Hematopoietic multipotent progenitor cell treated with erythropoietin and hydrocortisone succinate and interleukin-3 and kit ligand, for 6 days (in vitro differentiated cells): ENCODE data around the gene POLR1H.
"Not testable (repeated sequence)": the region's sequence is repeated elsewhere in the genome, so short reads cannot be mapped to it uniquely, and the experiment has no call there.

Experiments
- DNase-seq: peaks from one replicate; pipeline ENCODE4 v3.0.0-alpha.2; 2015

Gene POLR1H, protein sequence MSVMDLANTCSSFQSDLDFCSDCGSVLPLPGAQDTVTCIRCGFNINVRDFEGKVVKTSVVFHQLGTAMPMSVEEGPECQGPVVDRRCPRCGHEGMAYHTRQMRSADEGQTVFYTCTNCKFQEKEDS

DNA sequence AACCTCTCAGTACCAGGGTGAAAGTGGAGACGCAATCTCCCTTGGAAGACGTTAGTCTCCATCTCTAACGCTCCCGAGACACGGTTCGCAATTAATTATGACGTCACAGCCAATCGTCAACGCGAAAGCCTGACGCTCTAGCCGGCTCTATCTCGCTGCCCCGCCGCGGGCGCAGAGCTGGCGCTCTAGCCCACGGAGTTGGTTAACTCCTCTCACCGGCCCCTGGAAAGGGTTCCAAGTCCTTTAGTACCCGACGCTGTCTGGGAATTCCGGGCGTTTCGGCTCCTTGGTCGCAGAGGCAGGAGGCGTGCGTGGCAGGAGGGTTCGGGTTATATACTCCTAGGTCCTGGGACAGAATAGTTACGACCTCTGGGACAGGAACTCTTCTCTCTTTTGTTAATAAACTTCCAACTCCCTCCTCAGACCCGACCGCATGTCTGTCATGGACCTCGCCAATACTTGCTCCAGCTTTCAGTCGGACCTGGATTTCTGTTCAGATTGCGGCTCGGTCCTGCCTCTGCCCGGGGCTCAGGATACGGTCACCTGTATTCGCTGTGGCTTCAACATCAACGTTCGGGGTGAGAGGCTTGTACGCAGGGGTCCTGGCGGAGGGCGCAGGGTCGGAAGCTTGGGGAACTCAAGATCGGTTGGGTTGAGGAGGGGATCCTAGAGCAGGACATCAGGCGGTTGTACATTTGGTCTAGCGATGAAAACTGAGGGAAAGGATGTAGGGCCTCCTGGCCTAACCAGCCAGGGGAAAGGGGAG, at the start of gene POLR1H:
TSS of gene POLR1H (plus strand) at position 174 of the 766 bp plus-strand sequence. CDS start at position 434, 260 bp downstream.
- DNase-seq = peak; percentile 99

DNA sequence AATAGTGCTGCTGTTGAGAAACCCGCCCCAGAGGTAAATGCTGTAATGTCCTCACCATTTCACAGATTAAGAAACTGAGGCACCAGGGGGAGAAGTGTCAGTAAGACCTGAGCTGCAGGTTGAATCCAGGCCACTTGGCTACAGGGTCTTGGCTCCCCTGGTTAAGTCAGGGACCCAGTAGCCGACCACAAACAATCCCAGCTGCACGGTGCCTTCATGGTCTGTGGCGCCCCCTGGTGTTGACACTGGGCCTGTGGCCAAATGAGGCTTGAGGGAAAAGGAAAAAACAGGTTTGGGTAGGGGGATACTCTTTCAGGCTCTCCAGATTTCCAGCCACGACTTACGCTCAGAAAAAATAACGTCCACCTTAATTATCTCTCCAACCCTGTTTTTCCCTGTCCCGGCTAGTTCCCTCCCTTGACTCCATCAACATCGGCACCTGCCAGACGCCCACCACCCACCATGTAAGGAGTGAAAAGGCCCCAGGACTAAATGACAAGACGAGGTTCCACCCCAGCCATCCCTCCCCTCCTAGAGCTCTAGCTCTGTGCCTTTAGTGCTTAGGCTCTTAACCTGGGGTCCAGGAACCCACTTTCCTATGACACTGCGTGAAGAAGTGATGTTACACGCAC, 47.7 kb upstream of the POLR1H start:
- DNase-seq = peak; percentile 33

DNA sequence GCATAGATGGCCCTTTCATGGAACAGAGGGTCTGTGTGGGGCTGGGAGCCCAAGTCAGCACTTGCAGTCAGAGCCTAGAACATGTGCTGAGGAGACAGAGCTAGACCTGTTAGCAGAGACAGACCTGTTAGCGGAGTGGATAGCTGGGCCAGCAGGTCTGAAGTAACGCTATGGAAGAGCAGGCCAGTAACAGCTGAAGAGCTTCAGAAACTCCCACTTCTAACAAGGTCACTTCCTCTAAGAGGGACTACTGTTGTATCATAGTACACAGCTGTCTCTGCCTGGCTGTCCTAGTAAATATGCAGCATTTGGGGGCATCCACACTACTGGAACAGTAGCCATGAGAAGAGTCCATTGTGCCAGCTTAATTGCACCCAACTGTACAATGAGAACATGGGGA, 41.2 kb upstream of the POLR1H start:
- no peak for DNase-seq

DNA sequence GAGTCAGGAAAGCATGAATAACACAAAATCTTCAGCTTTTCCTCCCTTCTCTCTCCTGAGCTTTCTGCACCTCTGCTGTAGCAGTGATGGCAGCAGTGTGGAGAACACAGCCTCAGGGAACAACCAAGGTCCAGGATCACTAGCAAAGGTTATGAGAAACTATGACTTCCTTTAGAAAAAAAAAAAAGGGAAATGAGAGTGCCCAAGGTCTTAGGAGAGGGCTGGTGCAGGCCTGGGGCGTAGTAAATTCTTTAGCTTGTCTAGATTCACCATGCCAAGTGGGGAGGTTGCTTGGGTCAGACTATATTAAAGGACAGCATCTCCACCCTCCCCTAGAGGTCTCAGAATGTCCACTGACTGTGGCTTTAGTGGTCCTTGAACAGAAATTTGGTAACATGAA, 40.4 kb upstream of the POLR1H start:
- DNase-seq = no peak

GRCh38 chr6:30022189-30022588, 38.9 kb upstream of the POLR1H start:
- no peak for DNase-seq

GRCh38 chr6:30022712-30023111, 38.4 kb upstream of the POLR1H start:
- not testable (repeated sequence) for DNase-seq

DNA sequence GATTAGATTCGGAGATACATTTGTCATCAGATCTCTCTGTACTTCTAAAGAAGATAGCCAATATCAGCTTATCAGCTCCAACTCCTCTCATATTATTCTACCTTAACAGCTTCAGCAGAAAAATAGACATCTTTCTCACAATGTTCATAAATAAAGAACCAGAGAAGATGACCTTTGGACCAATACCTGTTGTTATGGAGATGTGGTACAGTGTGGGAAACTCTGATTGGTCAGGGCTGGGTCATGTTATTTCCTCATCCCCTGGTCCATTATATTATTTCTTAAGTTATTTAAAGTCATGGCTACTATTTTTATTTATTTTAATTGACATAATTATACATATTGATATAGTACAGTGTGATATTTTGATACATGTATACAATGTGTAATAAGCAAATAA, 35.9 kb upstream of the POLR1H start:
- DNase-seq = no peak

DNA sequence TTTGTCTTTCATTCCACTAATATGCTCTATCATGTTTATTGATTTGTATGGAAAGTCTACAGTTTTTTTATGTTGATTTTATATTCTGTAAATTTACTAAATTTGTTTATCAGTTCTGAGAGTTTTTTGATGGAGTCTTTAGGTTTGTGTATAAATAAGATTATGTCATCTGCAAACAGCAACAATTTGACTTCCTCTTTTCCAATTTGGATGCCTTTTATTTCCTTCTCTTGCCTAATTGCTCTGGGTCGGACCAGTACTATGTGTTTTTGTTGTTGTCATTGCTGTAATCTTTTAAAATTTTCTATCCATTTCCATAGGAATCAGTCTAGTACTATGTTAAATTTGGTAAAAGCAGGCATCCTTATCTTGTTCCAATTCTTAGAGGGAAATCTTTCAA, 31.5 kb upstream of the POLR1H start:
- no peak for DNase-seq

- DNase-seq = no peak
These were observed 29.7 kb upstream of the POLR1H start for GRCh38 chr6:30031381-30031780.

- DNase-seq = peak; percentile 5
These were observed 27.6 kb upstream of the POLR1H start for GRCh38 chr6:30033440-30033839.

DNA sequence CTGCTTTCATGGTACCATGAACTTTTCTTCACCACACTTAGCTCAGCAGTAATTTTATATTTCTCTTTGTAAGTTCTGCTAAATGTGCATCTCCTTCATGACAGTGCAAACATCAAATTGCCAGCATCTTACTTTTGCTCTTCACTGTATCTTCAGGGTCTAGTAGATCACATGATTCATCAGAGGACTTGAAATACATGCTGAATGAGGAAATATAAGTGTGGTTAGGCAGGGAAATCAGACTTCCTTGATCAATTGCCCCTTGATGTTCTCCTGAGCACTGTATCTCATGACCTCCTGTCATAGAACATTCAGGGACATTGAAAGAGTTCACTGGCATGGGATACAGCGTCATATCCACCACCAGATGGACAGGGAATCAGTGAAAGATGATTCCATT, 25.3 kb upstream of the POLR1H start:
- DNase-seq = no peak

GRCh38 chr6:30037182-30037788, 23.8 kb upstream of the POLR1H start:
- peak; percentile 66 for DNase-seq

GRCh38 chr6:30041221-30041620, 19.8 kb upstream of the POLR1H start:
- DNase-seq = no peak

GRCh38 chr6:30041821-30042220, 19.2 kb upstream of the POLR1H start:
- DNase-seq = no peak

GRCh38 chr6:30042476-30042875, 18.6 kb upstream of the POLR1H start:
- DNase-seq = no peak

DNA sequence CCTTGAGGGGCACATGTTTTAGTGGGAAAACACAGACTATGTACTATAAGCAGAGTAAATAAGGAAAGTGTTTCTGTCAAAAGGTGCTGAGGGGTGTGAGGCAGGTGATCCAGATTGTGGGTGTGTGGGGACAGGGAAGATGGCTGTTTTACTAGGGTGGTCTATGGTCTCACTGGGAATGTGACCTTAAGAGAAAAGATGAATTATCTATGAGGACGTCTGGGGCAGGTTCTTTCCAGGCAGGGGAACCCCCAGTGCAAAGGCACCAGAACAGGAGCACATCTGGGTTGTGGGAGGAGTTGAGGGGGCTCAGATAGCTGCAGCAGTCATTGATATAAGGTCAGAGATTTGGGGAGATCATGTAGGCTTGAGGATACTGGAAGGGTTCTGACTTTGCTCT, 18.2 kb upstream of the POLR1H start:
- no peak for DNase-seq

- DNase-seq = no peak
These were observed 17.3 kb upstream of the POLR1H start for GRCh38 chr6:30043744-30044143.

GRCh38 chr6:30044630-30045029, 16.4 kb upstream of the POLR1H start:
- DNase-seq = no peak

DNA sequence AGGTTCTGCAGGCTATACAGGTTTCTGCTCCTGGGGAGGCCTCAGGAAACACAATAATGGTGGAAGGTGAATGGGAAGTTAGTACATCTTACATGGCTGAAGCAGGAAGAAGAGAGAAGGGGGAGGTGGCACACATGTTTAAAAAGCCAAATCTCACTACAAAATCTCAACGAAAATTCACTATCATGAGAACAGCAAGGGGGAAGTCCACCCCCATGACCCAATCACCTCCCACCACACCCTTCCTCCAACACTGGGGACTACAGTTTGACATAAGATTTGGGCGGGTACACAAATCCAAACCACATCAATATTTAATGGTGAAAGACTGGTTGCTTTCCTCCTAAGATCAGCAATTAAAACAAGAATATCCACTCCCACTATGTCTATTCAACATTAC, 13.8 kb upstream of the POLR1H start:
- peak; percentile 16 for DNase-seq

DNA sequence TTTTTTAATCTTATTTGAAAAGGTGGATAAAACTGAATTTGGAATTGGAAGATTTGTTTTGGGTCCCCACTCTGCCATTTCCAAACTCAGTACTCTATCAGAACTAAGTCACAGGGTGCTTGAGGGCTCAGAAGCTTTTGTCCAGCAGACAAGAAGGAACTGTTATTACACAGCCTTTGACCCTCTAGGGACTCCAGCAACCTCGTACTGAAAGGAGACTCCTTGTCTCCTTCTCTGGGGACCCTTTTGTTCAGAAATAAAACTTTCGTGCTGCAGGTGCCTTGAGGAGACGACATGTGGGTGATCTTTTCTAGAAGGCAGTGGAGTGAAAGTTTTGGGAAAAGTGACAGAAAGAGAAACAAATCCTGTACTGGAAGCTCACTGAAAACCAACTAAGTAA, 7.4 kb upstream of the POLR1H start:
- DNase-seq = no peak

GRCh38 chr6:30055513-30055912, 5.6 kb upstream of the POLR1H start:
- DNase-seq = no peak

DNA sequence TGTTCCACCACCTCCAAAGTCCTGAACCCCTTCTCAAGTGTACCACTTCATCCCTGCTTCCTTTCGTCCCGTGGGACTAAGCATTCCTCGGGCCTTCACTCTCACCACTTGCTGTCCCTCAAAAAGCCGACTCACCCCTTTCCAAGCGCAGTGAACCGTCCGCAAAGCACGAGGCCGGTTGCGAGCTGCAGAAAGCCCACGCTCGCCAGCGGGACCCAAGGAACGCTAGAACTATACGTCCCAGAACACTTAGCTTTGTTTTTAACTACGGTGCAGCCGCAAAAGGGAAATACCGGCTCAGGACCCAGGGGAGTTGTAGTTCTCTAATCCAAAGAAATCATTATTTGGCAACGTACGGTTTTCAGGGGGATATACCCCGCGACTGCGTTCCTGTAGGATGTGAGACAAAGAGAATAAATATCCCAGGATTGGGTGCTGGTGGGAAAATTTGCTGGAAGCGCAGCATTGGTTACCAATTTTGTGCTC, 416 bp upstream of the POLR1H start:
- peak; percentile 62 for DNase-seq

DNA sequence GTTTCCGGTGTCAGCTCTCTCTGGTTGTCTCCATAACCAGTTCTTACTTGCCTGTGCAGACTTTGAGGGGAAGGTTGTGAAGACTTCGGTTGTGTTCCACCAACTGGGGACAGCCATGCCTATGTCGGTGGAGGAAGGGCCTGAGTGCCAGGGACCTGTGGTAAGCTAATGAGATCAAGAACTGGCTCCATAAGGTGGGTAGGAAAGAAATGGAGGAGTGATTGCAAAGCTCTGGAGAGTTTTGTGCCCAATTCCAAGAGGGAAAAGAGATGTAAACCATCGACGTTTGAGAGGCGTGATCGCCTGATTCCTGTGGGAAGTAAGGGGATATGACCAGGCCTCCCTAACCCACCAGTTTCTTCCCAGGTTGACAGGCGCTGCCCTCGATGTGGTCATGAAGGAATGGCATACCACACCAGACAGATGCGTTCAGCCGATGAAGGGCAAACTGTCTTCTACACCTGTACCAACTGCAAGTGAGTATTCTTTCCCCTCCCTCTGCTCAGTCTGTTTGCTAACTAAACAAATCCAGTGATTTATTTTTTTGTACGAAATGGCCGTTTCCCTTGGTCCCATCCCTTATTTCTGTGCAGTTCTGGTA, 893 bp downstream of the POLR1H start:
- DNase-seq = peak; percentile 47
